Neural cell (in vitro differentiated cells): ENCODE results near the gene CKAP4. TPM values are rescaled to one million over a fixed set of nuclear protein-coding genes. Genes with fewer than 3 reads are reported as not detected.

Experiments
- H2AFZ ChIP-seq: fragments of 200-600, 300-800 bp; sonication (generic), shearing (Covaris generic); 2 replicates; pipeline ENCODE4 v1.6.0; 2014; ENCODE audit warnings: low read depth, mild to moderate bottlenecking, antibody characterized with exemption, low read length, moderate library complexity
- H3F3A ChIP-seq: fragments of 200-600 bp; shearing (Covaris generic); 2 replicates; pipeline ENCODE4 v1.6.1; 2016; ENCODE audit warnings: mild to moderate bottlenecking, moderate library complexity, mixed read lengths, antibody characterized with exemption, low read length; ENCODE audit not compliant: insufficient read depth, poor library complexity, severe bottlenecking
- H3K27ac ChIP-seq: fragments of 200-600, 300-800 bp; sonication (generic), shearing (Covaris generic); 2 replicates; pipeline ENCODE4 v1.5.1; 2014; ENCODE audit warnings: mild to moderate bottlenecking, low read length, moderate library complexity
- H3K27me3 ChIP-seq: fragments of 300-800, 200-600 bp; sonication (generic), shearing (Covaris generic); 2 replicates; pipeline ENCODE4 v1.6.0; 2014; ENCODE audit warnings: mild to moderate bottlenecking, low read depth, low read length, moderate library complexity; ENCODE audit not compliant: insufficient read depth
- H3K36me3 ChIP-seq: fragments of 300-800, 200-600 bp; sonication (generic), shearing (Covaris generic); 2 replicates; pipeline ENCODE4 v1.5.1; 2014; ENCODE audit warnings: mild to moderate bottlenecking, antibody characterized with exemption, low read length, moderate library complexity; ENCODE audit not compliant: insufficient read depth
- H3K4me2 ChIP-seq: fragments of 300-800, 200-600 bp; sonication (generic), shearing (Covaris generic); 2 replicates; pipeline ENCODE4 v1.6.0; 2014; ENCODE audit warnings: mild to moderate bottlenecking, low read length
- H3K4me3 ChIP-seq: fragments of 300-800, 200-600 bp; sonication (generic), shearing (Covaris generic); 2 replicates; pipeline ENCODE4 v1.5.1; 2014; ENCODE audit warnings: mild to moderate bottlenecking, low read length, moderate library complexity
- H3K79me2 ChIP-seq: fragments of 200-600 bp; shearing (Covaris generic); replicated peaks from 2 replicates; pipeline ENCODE4 v1.6.0; 2014; ENCODE audit warnings: mild to moderate bottlenecking, low read length, moderate library complexity; ENCODE audit not compliant: insufficient read depth
- H3K9ac ChIP-seq: fragments of 300-800, 200-600 bp; sonication (generic), shearing (Covaris generic); 2 replicates; pipeline ENCODE4 v1.6.1; 2016; ENCODE audit warnings: mild to moderate bottlenecking, low read length, mixed read lengths
- H3K9me2 ChIP-seq: fragments of 200-600 bp; shearing (Covaris generic); 2 replicates; pipeline ENCODE4 v1.6.1; 2016; ENCODE audit warnings: mild to moderate bottlenecking, low read length, mixed read lengths; ENCODE audit not compliant: insufficient read depth
- H3K9me3 ChIP-seq: fragments of 200-600, 300-800 bp; sonication (generic), shearing (Covaris generic); 2 replicates; pipeline ENCODE4 v1.6.1; 2016; ENCODE audit warnings: mild to moderate bottlenecking, mixed run types, low read length, moderate library complexity, mixed read lengths
- H4K20me1 ChIP-seq: fragments of 200-600 bp; shearing (Covaris generic); 2 replicates; pipeline ENCODE4 v1.6.1; 2016; ENCODE audit warnings: mild to moderate bottlenecking, mixed run types; ENCODE audit not compliant: insufficient read depth
- EP300 ChIP-seq: fragments of 450-650 bp; conservative IDR thresholded peaks from 2 replicates; pipeline ENCODE4 v1.6.1; 2014; ENCODE audit warnings: antibody characterized with exemption, mild to moderate bottlenecking, moderate library complexity; ENCODE audit not compliant: poor library complexity, severe bottlenecking
- EZH2 ChIP-seq: fragments of 200-600, 300-800 bp; shearing (Covaris generic), sonication (generic); IDR thresholded peaks from 2 replicates; pipeline ENCODE4 v1.6.1; 2014; ENCODE audit warnings: antibody characterized with exemption, low read length, borderline replicate concordance, mild to moderate bottlenecking; ENCODE audit not compliant: insufficient read depth, poor library complexity, severe bottlenecking
- MXI1 ChIP-seq: fragments of 450-650 bp; conservative IDR thresholded peaks from 2 replicates; pipeline ENCODE4 v1.6.1; 2014; ENCODE audit warnings: antibody characterized with exemption, mild to moderate bottlenecking; ENCODE audit not compliant: poor library complexity, severe bottlenecking
- POLR2AphosphoS5 ChIP-seq: IDR thresholded peaks from 2 replicates; pipeline ENCODE4 v1.6.1; 2012
- RAD21 ChIP-seq: fragments of 450-650 bp; conservative IDR thresholded peaks from 2 replicates; pipeline ENCODE4 v1.6.1; 2014; ENCODE audit warnings: antibody characterized with exemption, mild to moderate bottlenecking, moderate library complexity
- SMC3 ChIP-seq: fragments of 450-650 bp; conservative IDR thresholded peaks from 2 replicates; pipeline ENCODE4 v1.6.1; 2014; ENCODE audit warnings: antibody characterized with exemption, mild to moderate bottlenecking, moderate library complexity; ENCODE audit not compliant: poor library complexity
- TAF1 ChIP-seq: IDR thresholded peaks from 2 replicates; pipeline ENCODE4 v1.6.1; 2012; ENCODE audit warnings: low read depth
- polyA plus RNA-seq: library from polyadenylated mRNA; depleted of rRNA; stranded (reverse); fragments of >200 nt; gene quantifications from 2 replicates; pipeline ENCODE4 v1.2.3, GENCODE V29; 2014
- TF ChIP-seq, protein P1 (sequence below): fragments of 450-650 bp; IDR thresholded peaks from 2 replicates; pipeline ENCODE4 v1.5.1; 2014; ENCODE audit warnings: antibody characterized with exemption, mild to moderate bottlenecking, moderate library complexity; ENCODE audit not compliant: poor library complexity, severe bottlenecking
- TF ChIP-seq, protein P2 (sequence below): IDR thresholded peaks from 2 replicates; pipeline ENCODE4 v1.6.1; 2012; ENCODE audit warnings: borderline replicate concordance

The CKAP4 gene
- polyA plus RNA-seq, 1 donor from 2014 or later: 50.0 TPM

DNA sequence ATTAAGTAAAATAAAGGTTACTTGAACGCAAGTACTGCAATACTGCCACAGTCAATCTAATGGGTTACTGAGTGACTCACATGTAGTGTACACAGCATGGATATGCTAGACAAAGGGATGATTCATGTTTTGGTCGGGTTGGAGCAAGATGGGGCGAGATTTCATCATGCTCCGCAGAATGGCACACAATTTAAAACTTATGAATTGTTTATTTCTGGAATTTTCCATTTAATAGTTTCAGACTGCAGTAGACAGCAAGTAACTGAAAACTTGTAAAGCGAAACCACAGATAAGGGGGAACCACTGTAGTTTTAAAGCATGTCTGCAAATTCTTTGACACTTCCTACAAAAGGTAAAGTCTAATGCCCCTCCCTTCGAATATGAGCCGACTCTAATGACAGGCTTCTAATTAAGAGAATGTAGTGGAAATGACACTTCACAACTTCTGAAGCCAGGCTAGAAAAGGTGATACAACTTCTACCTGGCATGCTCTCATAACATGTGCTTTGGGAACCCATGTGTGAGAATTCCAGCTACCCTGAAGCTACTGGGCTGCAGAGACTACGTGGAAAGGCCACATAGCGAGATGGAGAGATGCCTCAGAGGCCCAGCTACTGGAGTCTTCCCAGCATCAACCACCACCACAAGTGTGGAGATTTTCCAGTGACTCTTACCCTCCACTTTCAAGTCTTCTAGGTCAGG lies 40.8 kb upstream of the CKAP4 start:
- no peak overlapping the region for H3K9ac ChIP-seq
- H3F3A ChIP-seq: no peaks in the 10 kb centered on the region
- H3K4me3 ChIP-seq: no peak overlapping the region
- H2AFZ ChIP-seq: no peak overlapping the region
- no peaks in the 10 kb centered on the region for H3K79me2 ChIP-seq
- no peaks in the 10 kb centered on the region for H4K20me1 ChIP-seq
- no peaks in the 10 kb centered on the region for H3K36me3 ChIP-seq
- H3K4me2 ChIP-seq: no peak overlapping the region
- H3K9me3 ChIP-seq: no peaks in the 10 kb centered on the region
- TF ChIP-seq, protein P1, sequence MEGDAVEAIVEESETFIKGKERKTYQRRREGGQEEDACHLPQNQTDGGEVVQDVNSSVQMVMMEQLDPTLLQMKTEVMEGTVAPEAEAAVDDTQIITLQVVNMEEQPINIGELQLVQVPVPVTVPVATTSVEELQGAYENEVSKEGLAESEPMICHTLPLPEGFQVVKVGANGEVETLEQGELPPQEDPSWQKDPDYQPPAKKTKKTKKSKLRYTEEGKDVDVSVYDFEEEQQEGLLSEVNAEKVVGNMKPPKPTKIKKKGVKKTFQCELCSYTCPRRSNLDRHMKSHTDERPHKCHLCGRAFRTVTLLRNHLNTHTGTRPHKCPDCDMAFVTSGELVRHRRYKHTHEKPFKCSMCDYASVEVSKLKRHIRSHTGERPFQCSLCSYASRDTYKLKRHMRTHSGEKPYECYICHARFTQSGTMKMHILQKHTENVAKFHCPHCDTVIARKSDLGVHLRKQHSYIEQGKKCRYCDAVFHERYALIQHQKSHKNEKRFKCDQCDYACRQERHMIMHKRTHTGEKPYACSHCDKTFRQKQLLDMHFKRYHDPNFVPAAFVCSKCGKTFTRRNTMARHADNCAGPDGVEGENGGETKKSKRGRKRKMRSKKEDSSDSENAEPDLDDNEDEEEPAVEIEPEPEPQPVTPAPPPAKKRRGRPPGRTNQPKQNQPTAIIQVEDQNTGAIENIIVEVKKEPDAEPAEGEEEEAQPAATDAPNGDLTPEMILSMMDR: no peak
- TF ChIP-seq RAD21: no peak
- no peak for TF ChIP-seq EZH2
- TF ChIP-seq POLR2AphosphoS5: no peak
- no peak for TF ChIP-seq MXI1
- TF ChIP-seq EP300: no peak
- TF ChIP-seq, protein P2, sequence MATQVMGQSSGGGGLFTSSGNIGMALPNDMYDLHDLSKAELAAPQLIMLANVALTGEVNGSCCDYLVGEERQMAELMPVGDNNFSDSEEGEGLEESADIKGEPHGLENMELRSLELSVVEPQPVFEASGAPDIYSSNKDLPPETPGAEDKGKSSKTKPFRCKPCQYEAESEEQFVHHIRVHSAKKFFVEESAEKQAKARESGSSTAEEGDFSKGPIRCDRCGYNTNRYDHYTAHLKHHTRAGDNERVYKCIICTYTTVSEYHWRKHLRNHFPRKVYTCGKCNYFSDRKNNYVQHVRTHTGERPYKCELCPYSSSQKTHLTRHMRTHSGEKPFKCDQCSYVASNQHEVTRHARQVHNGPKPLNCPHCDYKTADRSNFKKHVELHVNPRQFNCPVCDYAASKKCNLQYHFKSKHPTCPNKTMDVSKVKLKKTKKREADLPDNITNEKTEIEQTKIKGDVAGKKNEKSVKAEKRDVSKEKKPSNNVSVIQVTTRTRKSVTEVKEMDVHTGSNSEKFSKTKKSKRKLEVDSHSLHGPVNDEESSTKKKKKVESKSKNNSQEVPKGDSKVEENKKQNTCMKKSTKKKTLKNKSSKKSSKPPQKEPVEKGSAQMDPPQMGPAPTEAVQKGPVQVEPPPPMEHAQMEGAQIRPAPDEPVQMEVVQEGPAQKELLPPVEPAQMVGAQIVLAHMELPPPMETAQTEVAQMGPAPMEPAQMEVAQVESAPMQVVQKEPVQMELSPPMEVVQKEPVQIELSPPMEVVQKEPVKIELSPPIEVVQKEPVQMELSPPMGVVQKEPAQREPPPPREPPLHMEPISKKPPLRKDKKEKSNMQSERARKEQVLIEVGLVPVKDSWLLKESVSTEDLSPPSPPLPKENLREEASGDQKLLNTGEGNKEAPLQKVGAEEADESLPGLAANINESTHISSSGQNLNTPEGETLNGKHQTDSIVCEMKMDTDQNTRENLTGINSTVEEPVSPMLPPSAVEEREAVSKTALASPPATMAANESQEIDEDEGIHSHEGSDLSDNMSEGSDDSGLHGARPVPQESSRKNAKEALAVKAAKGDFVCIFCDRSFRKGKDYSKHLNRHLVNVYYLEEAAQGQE: no peak
- no peak for TF ChIP-seq SMC3
- no peak for TF ChIP-seq TAF1
- H3K27ac ChIP-seq: no peak overlapping the region
- H3K27me3 ChIP-seq: no peaks in the 10 kb centered on the region
- H3K9me2 ChIP-seq: no peaks in the 10 kb centered on the region

DNA sequence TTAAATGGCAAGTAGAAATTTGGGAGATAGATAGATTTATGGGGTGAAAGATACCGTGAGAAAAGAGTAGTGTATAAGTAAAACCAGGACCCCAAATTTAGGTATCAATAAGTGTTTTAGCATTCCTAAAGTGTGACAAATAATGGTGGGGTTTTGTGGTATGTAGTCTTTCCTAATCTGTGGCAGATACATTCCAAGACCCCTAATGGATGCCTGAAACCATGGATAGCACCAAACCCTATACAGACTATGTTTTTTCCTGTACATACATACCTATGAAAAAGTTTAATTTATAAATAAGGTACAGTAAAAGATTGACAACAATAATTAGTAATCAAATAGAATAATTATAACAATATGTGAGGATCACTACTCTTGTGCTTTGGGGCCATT lies 40.3 kb upstream of the CKAP4 start:
- Histone ChIP-seq H3K79me2 (no peaks in the 10 kb centered on the region), H3K9me2 (no peaks in the 10 kb centered on the region), H3K4me2 (no peak overlapping the region), H3K27ac (no peak overlapping the region), H3K27me3 (no peaks in the 10 kb centered on the region), H2AFZ (no peak overlapping the region), H4K20me1 (no peaks in the 10 kb centered on the region), H3K9me3 (no peaks in the 10 kb centered on the region), H3K36me3 (no peaks in the 10 kb centered on the region), H3K9ac (no peak overlapping the region), H3K4me3 (no peak overlapping the region), H3F3A (no peaks in the 10 kb centered on the region)
- TF ChIP-seq EZH2: no peak
- no peak for TF ChIP-seq SMC3
- TF ChIP-seq MXI1: no peak
